ENCODE results near the gene GAR1. TPM values are rescaled to one million over a fixed set of nuclear protein-coding genes. Genes with fewer than 3 reads are reported as not detected.
"Not testable (repeated sequence)": the region's sequence is repeated elsewhere in the genome, so short reads cannot be mapped to it uniquely, and the experiment has no call there.

The GAR1 gene
- total RNA-seq (2022) (30.8 and 31.6 TPM in 2 replicates), Bru-seq, nascent RNA (percentile 92 among the genes with signal in this experiment), BruChase-seq, experiment 1, labeled RNA remaining after a 2-hour chase (percentile 91 among the genes with signal in this experiment), BruChase-seq, experiment 2, labeled RNA remaining after a 6-hour chase (percentile 89 among the genes with signal in this experiment)
- long read RNA-seq, transcript GAR1-201 (7 exons, 1,224 nt): major isoform, 13 of 24 reads
- long read RNA-seq, partial matches to known transcripts: 4 of 24 reads
- long read RNA-seq, other reads (novel, unspliced or antisense): 5 of 24 reads

- POLR2A ChIA-PET: interaction anchor here (1.2 kb wide), 1 partner anchor 13 kb away, joined by 4 read pairs; no protein-coding TSS in a partner anchor
- no peaks in the 10 kb centered on the region for H3K27me3 ChIP-seq (replicated peaks; ENCODE audit: control insufficient read depth, insufficient read depth, low read length)
- H3K4me1 Mint-ChIP-seq (ENCODE audit: low read depth, unreplicated experiment): peaks cover 23% of the 10 kb centered on the region
- peaks cover 2% of the 10 kb centered on the region for H3K27me3 Mint-ChIP-seq (ENCODE audit: insufficient read depth, unreplicated experiment)
- no peak for TF ChIP-seq CTCF (IDR thresholded peaks at IDR 0.05; ENCODE audit: insufficient read depth in 1 of 2, low read depth in 1 of 2, low read length in 1 of 2, severe bottlenecking in 1 of 2, unreplicated experiment in 1 of 2)
- H3K27ac Mint-ChIP-seq (ENCODE audit: unreplicated experiment): peak within 1 kb of the TSS; percentile 97
- peaks cover 41% of the 10 kb centered on the region for H3K36me3 Mint-ChIP-seq (ENCODE audit: insufficient read depth, unreplicated experiment)
- CTCF ChIA-PET: no interaction called here
- H3K4me1 ChIP-seq: no peaks in the 10 kb centered on the region; the same call in 1 of the 2 replicates
- peak; percentile 88 to 92 for DNase-seq
- peak within 1 kb of the TSS; percentile 88 for H3K4me3 ChIP-seq (ENCODE audit: low read depth, low read length)
- TSS peak; percentile 56 for BruUV-seq (replicated peaks)
- no peaks in the 10 kb centered on the region for H3K36me3 ChIP-seq (ENCODE audit: control insufficient read depth, insufficient read depth, low read length)
- peak within 1 kb of the TSS; percentile 90 for H3K4me3 Mint-ChIP-seq (ENCODE audit: unreplicated experiment)
- intact Hi-C loops (cut with micrococcal nuclease; ENCODE audit: unreplicated experiment): loop anchor here (1.0 to 5.0 kb wide), 4 partner anchors 87 to 383 kb away; partner anchors contain the start of genes CASP6 and SEC24B
- H3K9me3 Mint-ChIP-seq (ENCODE audit: unreplicated experiment): no peaks in the 10 kb centered on the region
- no peaks in the 10 kb centered on the region for H3K9me3 ChIP-seq
Observed at GRCh38 chr4:109815151-109816081, at the start of gene GAR1. Gene GAR1 (plus strand): TSS chr4:109815762. CDS start chr4:109816165, 403 bp downstream.

GRCh38 chr4:109782092-109782491 is 33.5 kb upstream of the GAR1 start:
- H3K9me3 ChIP-seq; DNase-seq; H3K36me3 Mint-ChIP-seq (ENCODE audit: insufficient read depth, unreplicated experiment); POLR2A ChIA-PET; intact Hi-C loops (cut with micrococcal nuclease; ENCODE audit: unreplicated experiment); H3K36me3 ChIP-seq (ENCODE audit: control insufficient read depth, insufficient read depth, low read length); H3K27me3 ChIP-seq (replicated peaks; ENCODE audit: control insufficient read depth, insufficient read depth, low read length); H3K27me3 Mint-ChIP-seq (ENCODE audit: insufficient read depth, unreplicated experiment); H3K4me1 ChIP-seq; H3K4me3 ChIP-seq (ENCODE audit: low read depth, low read length); CTCF ChIA-PET; H3K4me3 Mint-ChIP-seq (ENCODE audit: unreplicated experiment); H3K4me1 Mint-ChIP-seq (ENCODE audit: low read depth, unreplicated experiment); H3K27ac Mint-ChIP-seq (ENCODE audit: unreplicated experiment); BruUV-seq (replicated peaks); H3K9me3 Mint-ChIP-seq (ENCODE audit: unreplicated experiment): not testable (repeated sequence)

- ChIA-PET CTCF (no interaction called here), POLR2A (no interaction called here)
- no TSS peak for BruUV-seq (replicated peaks)
- H3K4me3 Mint-ChIP-seq (ENCODE audit: unreplicated experiment): no peak overlapping the region
- Histone ChIP-seq H3K36me3 (ENCODE audit: control insufficient read depth, insufficient read depth, low read length) (no peaks in the 10 kb centered on the region), H3K27me3 (replicated peaks; ENCODE audit: control insufficient read depth, insufficient read depth, low read length) (no peaks in the 10 kb centered on the region), H3K4me1 (no peaks in the 10 kb centered on the region), H3K4me3 (ENCODE audit: low read depth, low read length) (no peak overlapping the region), H3K9me3 (no peaks in the 10 kb centered on the region)
- no peak for DNase-seq
- H3K9me3 Mint-ChIP-seq (ENCODE audit: unreplicated experiment): no peaks in the 10 kb centered on the region
- no peaks in the 10 kb centered on the region for H3K4me1 Mint-ChIP-seq (ENCODE audit: low read depth, unreplicated experiment)
- no peak for TF ChIP-seq CTCF (IDR thresholded peaks at IDR 0.05; ENCODE audit: insufficient read depth in 1 of 2, low read depth in 1 of 2, low read length in 1 of 2, severe bottlenecking in 1 of 2, unreplicated experiment in 1 of 2)
- intact Hi-C loops (cut with micrococcal nuclease; ENCODE audit: unreplicated experiment): no loop called here
- no peak overlapping the region for H3K27ac Mint-ChIP-seq (ENCODE audit: unreplicated experiment)
- H3K36me3 Mint-ChIP-seq (ENCODE audit: insufficient read depth, unreplicated experiment): no peaks in the 10 kb centered on the region
- H3K27me3 Mint-ChIP-seq (ENCODE audit: insufficient read depth, unreplicated experiment): peaks cover 13% of the 10 kb centered on the region
Observed at GRCh38 chr4:109786846-109787245, 28.7 kb upstream of the GAR1 start.
